Naive thymus-derived CD4-positive, alpha-beta T cell (primary cell): ENCODE results near the gene FLT4. TPM values are rescaled to one million over a fixed set of nuclear protein-coding genes. Genes with fewer than 3 reads are reported as not detected.

ENCODE experiments used
- ATAC-seq: fragments of 150-1000 bp; cut with Tn5 transposase; 2 replicates; pipeline ENCODE4 v1.10.0; 2021; ENCODE audit warnings: mild to moderate bottlenecking, moderate library complexity
- CTCF ChIA-PET: fragments of 350-600 bp; sonication (Branson Sonifier 250); formaldehyde crosslinking; loops from one replicate; lab custom pipeline; 2021; ENCODE audit warnings: antibody characterized with exemption; lab: Charles Lee
- POLR2A ChIA-PET: fragments of 350-600 bp; sonication (Branson Sonifier 250); formaldehyde crosslinking; loops from one replicate; lab custom pipeline; 2021; ENCODE audit warnings: antibody characterized with exemption, inconsistent platforms; lab: Charles Lee
- DNase-seq, 9 donors: peaks; one replicate each; pipeline versions ENCODE4 v3.0.0 to v3.0.0-alpha.2; 2020 to 2022; ENCODE audit warnings: mixed read lengths in 1 of 9
- H3K27ac ChIP-seq: one replicate; pipeline ENCODE4 v1.7.0; 2013; ENCODE audit warnings: mild to moderate bottlenecking, low read depth, low read length, moderate library complexity
- H3K27me3 ChIP-seq, 2 donors: one replicate each; pipeline ENCODE4 v1.7.0; 2013; ENCODE audit warnings: low read length in 2 of 2, mild to moderate bottlenecking in 2 of 2, moderate library complexity in 2 of 2; ENCODE audit not compliant: control insufficient read depth in 2 of 2, insufficient read depth in 2 of 2
- H3K36me3 ChIP-seq, 3 experiments: 1 replicate in 2 of 3; 2 replicates in 1 of 3; pipeline ENCODE4 v1.7.0; 2013; ENCODE audit warnings: low read length in 3 of 3, mild to moderate bottlenecking in 3 of 3, moderate library complexity in 1 of 3; ENCODE audit not compliant: insufficient read depth in 3 of 3, control insufficient read depth in 2 of 3
- H3K4me1 ChIP-seq, 2 donors: one replicate each; pipeline ENCODE4 v1.7.0; 2013; ENCODE audit warnings: low read length in 2 of 2, mild to moderate bottlenecking in 2 of 2, moderate library complexity in 1 of 2; ENCODE audit not compliant: control insufficient read depth in 2 of 2, insufficient read depth in 2 of 2
- H3K4me3 ChIP-seq: 2 replicates; pipeline ENCODE4 v1.7.0; 2013; ENCODE audit warnings: mild to moderate bottlenecking, low read length
- H3K9me3 ChIP-seq, 3 experiments: 1 replicate in 2 of 3; 2 replicates in 1 of 3; pipeline ENCODE4 v1.7.0; 2013; ENCODE audit warnings: low read length in 3 of 3; ENCODE audit not compliant: control insufficient read depth in 2 of 3
- H3K27ac Mint-ChIP-seq, 9 donors: one replicate each; pipeline ENCODE4 v1.8.0; 2020 to 2022; ENCODE audit warnings: mixed read lengths in 9 of 9, mild to moderate bottlenecking in 8 of 9, moderate library complexity in 5 of 9, inconsistent platforms in 2 of 9
- H3K27me3 Mint-ChIP-seq, 5 donors: one replicate each; pipeline ENCODE4 v1.8.0; 2021 to 2022; ENCODE audit warnings: mixed read lengths in 5 of 5, mild to moderate bottlenecking in 1 of 5
- H3K36me3 Mint-ChIP-seq, 5 donors: one replicate each; pipeline ENCODE4 v1.8.0; 2020 to 2022; ENCODE audit warnings: mixed read lengths in 5 of 5, mild to moderate bottlenecking in 3 of 5, inconsistent platforms in 1 of 5
- H3K4me1 Mint-ChIP-seq, 7 donors: one replicate each; pipeline ENCODE4 v1.8.0; 2020 to 2022; ENCODE audit warnings: mixed read lengths in 7 of 7, mild to moderate bottlenecking in 3 of 7, inconsistent platforms in 1 of 7
- H3K4me3 Mint-ChIP-seq, 10 donors: one replicate each; pipeline ENCODE4 v1.8.0; 2020 to 2022; ENCODE audit warnings: mild to moderate bottlenecking in 10 of 10, mixed read lengths in 10 of 10, moderate library complexity in 6 of 10, inconsistent platforms in 2 of 10
- H3K9me3 Mint-ChIP-seq, 11 donors: one replicate each; pipeline ENCODE4 v1.8.0; 2020 to 2022; ENCODE audit warnings: mixed read lengths in 11 of 11, mild to moderate bottlenecking in 4 of 11, inconsistent platforms in 1 of 11, moderate library complexity in 1 of 11
- intact Hi-C, 2 donors: fragments of 100-400 bp; cut with micrococcal nuclease; formaldehyde crosslinking; loops; one replicate each; pipeline ENCODE4 v1.15.1; 2023
- polyA plus RNA-seq, 2 donors: library from polyadenylated mRNA; unstranded; fragments of 300-500 nt; fragmentation: Illumina TruSeq; gene quantifications; one replicate each; pipeline ENCODE4 v1.2.3, GENCODE V29; 2021
- total RNA-seq, 6 experiments: library from RNA in 5 of 6; stranded (reverse) in 5 of 6; gene quantifications; 1 replicate in 5 of 6; 2 replicates in 1 of 6; pipeline ENCODE4 v1.2.3 and lab custom pipeline; 2021 to 2026

The FLT4 gene
- total and polyA plus RNA-seq, 7 experiments from 2014 or later, result 0.53 to 6.0 (median 2.3) TPM

GRCh38 chr5:180596668-180597231 is 52.6 kb downstream of the FLT4 start:
- H3K4me3 Mint-ChIP-seq, result no peak overlapping the region
- no peaks in the 10 kb centered on the region for H3K27me3 ChIP-seq
- H3K36me3 Mint-ChIP-seq, result peaks cover 0 to 4% (median 0%) of the 10 kb centered on the region in 5 donors
- no peak overlapping the region for H3K27ac Mint-ChIP-seq
- H3K9me3 Mint-ChIP-seq, result no peaks in the 10 kb centered on the region
- H3K4me3 ChIP-seq, result no peak overlapping the region
- no peaks in the 10 kb centered on the region for H3K36me3 ChIP-seq
- ATAC-seq, result no peak
- ChIA-PET POLR2A (no interaction called here), CTCF (no interaction called here)
- peaks cover 11 to 19% (median 18%) of the 10 kb centered on the region in 5 donors for H3K27me3 Mint-ChIP-seq
- no peaks in the 10 kb centered on the region for H3K9me3 ChIP-seq
- no peak overlapping the region for H3K27ac ChIP-seq
- intact Hi-C loops, result no loop called here
- peaks cover 0 to 11% (median 6%) of the 10 kb centered on the region in 7 donors for H3K4me1 Mint-ChIP-seq
- DNase-seq, result no peak
- H3K4me1 ChIP-seq, result no peaks in the 10 kb centered on the region

GRCh38 chr5:180596115-180596667 is 53.2 kb downstream of the FLT4 start:
- Mint-ChIP-seq H3K27me3 (peaks cover 11 to 19% (median 18%) of the 10 kb centered on the region in 5 donors), H3K27ac (no peak overlapping the region), H3K36me3 (peaks cover 0 to 4% (median 0%) of the 10 kb centered on the region in 5 donors), H3K4me3 (peak overlapping the region in 1 of 10 donors; percentile 25), H3K9me3 (no peaks in the 10 kb centered on the region), H3K4me1 (peaks cover 0 to 11% (median 6%) of the 10 kb centered on the region in 7 donors)
- Histone ChIP-seq H3K36me3 (no peaks in the 10 kb centered on the region), H3K9me3 (no peaks in the 10 kb centered on the region), H3K4me3 (no peak overlapping the region), H3K27ac (no peak overlapping the region), H3K27me3 (no peaks in the 10 kb centered on the region), H3K4me1 (no peaks in the 10 kb centered on the region)
- intact Hi-C loops, result no loop called here
- ChIA-PET POLR2A (no interaction called here), CTCF (no interaction called here)
- DNase-seq (no peak), ATAC-seq (no peak)

DNA sequence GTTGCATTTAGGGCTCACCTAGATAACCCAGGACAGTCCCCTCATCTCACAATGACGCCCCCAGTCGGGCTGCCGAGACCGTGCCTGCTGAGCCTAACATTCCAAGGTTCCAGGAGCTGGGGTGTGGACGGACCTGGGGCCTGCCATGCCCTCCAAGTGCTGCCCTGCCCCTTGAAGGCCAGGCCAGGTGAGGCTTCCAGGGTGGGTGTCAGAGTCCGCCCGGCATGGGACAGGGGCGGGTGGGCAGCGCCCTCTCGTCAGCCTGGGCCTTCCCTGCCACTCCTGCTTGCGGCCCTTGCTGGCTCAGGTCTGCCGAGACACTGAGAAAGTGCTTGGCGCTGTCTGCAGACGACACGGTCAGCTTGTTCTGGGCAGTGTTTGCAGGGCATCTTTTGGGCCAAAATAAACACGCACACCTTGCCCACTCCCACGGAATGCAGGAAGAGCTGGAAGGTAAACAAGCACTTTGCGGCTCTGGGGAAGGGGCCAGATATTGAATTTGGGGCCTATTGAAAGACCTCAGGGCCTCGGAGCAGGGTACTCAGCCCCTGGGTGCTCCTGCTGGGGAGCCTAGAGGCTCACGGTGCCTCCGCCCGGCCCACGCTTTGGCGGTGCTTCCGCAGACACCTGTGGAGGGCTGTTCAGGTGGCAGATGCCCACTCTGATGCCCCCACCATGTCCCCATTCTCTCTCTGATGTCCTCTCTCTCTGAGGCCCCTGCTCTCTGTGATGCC is 53.9 kb downstream of the FLT4 start:
- POLR2A ChIA-PET, result no interaction called here
- ATAC-seq, result no peak
- Histone ChIP-seq H3K27ac (no peak overlapping the region), H3K36me3 (no peaks in the 10 kb centered on the region), H3K27me3 (no peaks in the 10 kb centered on the region), H3K9me3 (no peaks in the 10 kb centered on the region), H3K4me1 (no peaks in the 10 kb centered on the region), H3K4me3 (no peak overlapping the region)
- no peak for DNase-seq
- CTCF ChIA-PET, result no interaction called here
- H3K4me3 Mint-ChIP-seq, result peak overlapping the region in 1 of 10 donors; percentile 43
- peaks cover 0 to 4% (median 0%) of the 10 kb centered on the region in 5 donors for H3K36me3 Mint-ChIP-seq
- intact Hi-C loops, result no loop called here
- no peaks in the 10 kb centered on the region for H3K9me3 Mint-ChIP-seq
- H3K27me3 Mint-ChIP-seq, result peaks cover 11 to 19% (median 18%) of the 10 kb centered on the region in 5 donors
- no peak overlapping the region for H3K27ac Mint-ChIP-seq
- H3K4me1 Mint-ChIP-seq, result peaks cover 0 to 11% (median 6%) of the 10 kb centered on the region in 7 donors

- H3K27ac ChIP-seq, result no peak overlapping the region
- no peaks in the 10 kb centered on the region for H3K4me1 ChIP-seq
- no peak overlapping the region for H3K27ac Mint-ChIP-seq
- no peaks in the 10 kb centered on the region for H3K36me3 ChIP-seq
- no peaks in the 10 kb centered on the region for H3K9me3 Mint-ChIP-seq
- no peaks in the 10 kb centered on the region for H3K27me3 ChIP-seq
- no peak for ATAC-seq
- no peaks in the 10 kb centered on the region for H3K9me3 ChIP-seq
- no peak for DNase-seq
- POLR2A ChIA-PET, result no interaction called here
- intact Hi-C loops, result no loop called here
- CTCF ChIA-PET, result no interaction called here
- peaks cover 0 to 4% (median 0%) of the 10 kb centered on the region in 5 donors for H3K36me3 Mint-ChIP-seq
- H3K27me3 Mint-ChIP-seq, result peaks cover 11 to 19% (median 18%) of the 10 kb centered on the region in 5 donors
- H3K4me3 Mint-ChIP-seq, result peak overlapping the region in 1 of 10 donors; percentile 43
- peaks cover 0 to 11% (median 6%) of the 10 kb centered on the region in 7 donors for H3K4me1 Mint-ChIP-seq
- no peak overlapping the region for H3K4me3 ChIP-seq
Measured at GRCh38 chr5:180595046-180595379, 54.4 kb downstream of the FLT4 start.

- peaks cover 0 to 15% (median 7%) of the 10 kb centered on the region in 7 donors for H3K4me1 Mint-ChIP-seq
- no peaks in the 10 kb centered on the region for H3K9me3 ChIP-seq
- H3K4me3 Mint-ChIP-seq, result peak overlapping the region in 1 of 10 donors; percentile 43
- H3K36me3 ChIP-seq, result no peaks in the 10 kb centered on the region
- ChIA-PET CTCF (no interaction called here), POLR2A (no interaction called here)
- H3K36me3 Mint-ChIP-seq, result peaks cover 0 to 4% (median 0%) of the 10 kb centered on the region in 5 donors
- H3K27me3 Mint-ChIP-seq, result peaks cover 11 to 24% (median 23%) of the 10 kb centered on the region in 5 donors
- intact Hi-C loops, result no loop called here
- H3K4me3 ChIP-seq, result no peak overlapping the region
- no peak for DNase-seq
- no peaks in the 10 kb centered on the region for H3K27me3 ChIP-seq
- no peaks in the 10 kb centered on the region for H3K4me1 ChIP-seq
- no peak overlapping the region for H3K27ac ChIP-seq
- H3K9me3 Mint-ChIP-seq, result no peaks in the 10 kb centered on the region
- ATAC-seq, result peak; percentile 15
- H3K27ac Mint-ChIP-seq, result no peak overlapping the region
Measured at GRCh38 chr5:180594311-180595045, 54.9 kb downstream of the FLT4 start.

DNA sequence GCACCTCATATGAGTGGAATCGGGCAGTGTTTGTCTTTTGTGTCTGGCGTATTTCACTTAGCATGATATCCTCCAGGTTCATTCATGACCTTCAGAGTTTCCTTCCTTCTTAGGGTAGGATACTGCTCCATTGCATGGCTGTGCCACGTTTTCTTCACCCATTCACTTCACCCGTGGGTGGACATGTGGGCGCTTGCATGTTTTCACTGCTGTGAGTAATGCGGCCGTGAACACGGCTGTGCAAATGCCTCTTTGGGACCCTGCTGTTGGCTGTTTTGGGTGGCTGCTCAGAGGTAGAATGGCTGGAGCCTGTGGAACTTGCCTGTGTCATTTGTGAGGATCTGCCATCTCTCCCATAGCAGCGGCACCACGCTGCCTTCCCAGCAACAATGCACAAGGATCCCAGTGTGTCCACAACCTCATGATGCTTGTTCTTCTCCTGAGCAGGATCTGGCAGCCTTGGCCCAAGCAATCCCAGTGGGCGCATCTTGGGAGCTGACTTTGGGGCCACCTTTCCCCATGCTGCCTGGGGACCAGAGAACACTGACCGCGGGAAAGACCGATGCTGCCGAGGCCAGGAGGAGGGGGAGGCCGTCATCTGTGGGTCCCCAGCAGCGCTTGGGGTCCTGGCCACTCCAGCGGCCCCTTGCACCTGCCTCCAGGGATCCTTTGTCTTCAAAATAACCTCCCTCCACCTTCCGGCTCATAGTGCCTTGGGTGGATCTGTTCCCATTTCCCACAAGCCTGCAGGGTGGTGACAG is 55.8 kb downstream of the FLT4 start:
- ATAC-seq (no peak), DNase-seq (no peak)
- no peak overlapping the region for H3K27ac Mint-ChIP-seq
- peaks cover 0 to 16% (median 7%) of the 10 kb centered on the region in 7 donors for H3K4me1 Mint-ChIP-seq
- H3K9me3 Mint-ChIP-seq, result no peaks in the 10 kb centered on the region
- CTCF ChIA-PET, result no interaction called here
- Histone ChIP-seq H3K36me3 (no peaks in the 10 kb centered on the region), H3K4me1 (no peaks in the 10 kb centered on the region), H3K9me3 (no peaks in the 10 kb centered on the region), H3K27me3 (no peaks in the 10 kb centered on the region), H3K27ac (no peak overlapping the region), H3K4me3 (no peak overlapping the region)
- peaks cover 11 to 33% (median 30%) of the 10 kb centered on the region in 5 donors for H3K27me3 Mint-ChIP-seq
- POLR2A ChIA-PET, result no interaction called here
- intact Hi-C loops, result no loop called here
- peak overlapping the region in 1 of 10 donors; percentile 75 for H3K4me3 Mint-ChIP-seq
- H3K36me3 Mint-ChIP-seq, result peaks cover 0 to 4% (median 0%) of the 10 kb centered on the region in 5 donors
